Esophagus muscularis mucosa (tissue), 3 donors: ENCODE results near the gene ME1.

Experiments used
- POLR2AphosphoS5 ChIP-seq, 2 donors: sonication (generic); formaldehyde crosslinking; IDR thresholded peaks; one replicate each; pipeline ENCODE4 v1.6.1; 2017; ENCODE audit warnings: antibody characterized with exemption in 2 of 2
- TF ChIP-seq, protein P1 (sequence below), 3 experiments: fragments of 200-600 bp in 2 of 3; fragments of 450-650 bp in 1 of 3; sonication (generic) in 2 of 3; IDR thresholded peaks; one replicate each; pipeline ENCODE4 v1.5.1; 2017 to 2019; ENCODE audit warnings: antibody characterized with exemption in 3 of 3, mild to moderate bottlenecking in 2 of 3, moderate library complexity in 1 of 3

DNA sequence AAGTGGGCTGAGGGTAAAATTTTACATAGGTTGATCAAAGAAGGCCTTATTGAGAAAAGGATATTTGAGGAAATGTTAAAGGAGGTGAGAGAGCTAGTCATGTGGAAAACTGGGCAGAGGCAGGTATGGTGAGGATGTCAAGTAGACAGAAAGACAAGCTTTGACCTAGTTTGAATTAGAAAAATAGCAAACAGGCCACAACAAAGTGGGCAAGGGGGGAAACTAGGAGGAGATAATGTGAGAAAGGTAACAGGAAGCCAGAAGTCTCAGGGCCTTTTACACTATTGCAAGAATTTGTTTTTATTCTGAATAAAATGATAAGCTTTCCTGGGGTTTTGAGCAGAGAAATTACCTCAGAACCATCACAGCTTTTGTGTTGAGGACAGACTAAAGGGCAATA, 122.0 kb downstream of the ME1 start:
- TF ChIP-seq, protein P1, sequence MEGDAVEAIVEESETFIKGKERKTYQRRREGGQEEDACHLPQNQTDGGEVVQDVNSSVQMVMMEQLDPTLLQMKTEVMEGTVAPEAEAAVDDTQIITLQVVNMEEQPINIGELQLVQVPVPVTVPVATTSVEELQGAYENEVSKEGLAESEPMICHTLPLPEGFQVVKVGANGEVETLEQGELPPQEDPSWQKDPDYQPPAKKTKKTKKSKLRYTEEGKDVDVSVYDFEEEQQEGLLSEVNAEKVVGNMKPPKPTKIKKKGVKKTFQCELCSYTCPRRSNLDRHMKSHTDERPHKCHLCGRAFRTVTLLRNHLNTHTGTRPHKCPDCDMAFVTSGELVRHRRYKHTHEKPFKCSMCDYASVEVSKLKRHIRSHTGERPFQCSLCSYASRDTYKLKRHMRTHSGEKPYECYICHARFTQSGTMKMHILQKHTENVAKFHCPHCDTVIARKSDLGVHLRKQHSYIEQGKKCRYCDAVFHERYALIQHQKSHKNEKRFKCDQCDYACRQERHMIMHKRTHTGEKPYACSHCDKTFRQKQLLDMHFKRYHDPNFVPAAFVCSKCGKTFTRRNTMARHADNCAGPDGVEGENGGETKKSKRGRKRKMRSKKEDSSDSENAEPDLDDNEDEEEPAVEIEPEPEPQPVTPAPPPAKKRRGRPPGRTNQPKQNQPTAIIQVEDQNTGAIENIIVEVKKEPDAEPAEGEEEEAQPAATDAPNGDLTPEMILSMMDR (IDR thresholded peaks at IDR 0.05) = no peak
- TF ChIP-seq POLR2AphosphoS5 (IDR thresholded peaks at IDR 0.05) = no peak
